MM.1S (cell line): ENCODE results near the gene PPM1H.

Experiments
- EZH2 ChIP-seq: fragments of 300-600 bp; sonication (generic); optimal IDR thresholded peaks from 2 replicates; pipeline ENCODE3; 2017; ENCODE audit warnings: low read depth, mild to moderate bottlenecking, antibody characterized with exemption, low read length, mixed read lengths
- EZH2phosphoT487 ChIP-seq: fragments of 300-600 bp; sonication (generic); IDR thresholded peaks from 2 replicates; pipeline ENCODE4 v1.6.1; 2018; ENCODE audit warnings: antibody characterized with exemption, low read length
- TF ChIP-seq, protein P1 (sequence below): fragments of 300-600 bp; sonication (generic); IDR thresholded peaks from 2 replicates; pipeline ENCODE4 v1.5.1; 2016; ENCODE audit warnings: antibody characterized with exemption, low read length, mixed read lengths

DNA sequence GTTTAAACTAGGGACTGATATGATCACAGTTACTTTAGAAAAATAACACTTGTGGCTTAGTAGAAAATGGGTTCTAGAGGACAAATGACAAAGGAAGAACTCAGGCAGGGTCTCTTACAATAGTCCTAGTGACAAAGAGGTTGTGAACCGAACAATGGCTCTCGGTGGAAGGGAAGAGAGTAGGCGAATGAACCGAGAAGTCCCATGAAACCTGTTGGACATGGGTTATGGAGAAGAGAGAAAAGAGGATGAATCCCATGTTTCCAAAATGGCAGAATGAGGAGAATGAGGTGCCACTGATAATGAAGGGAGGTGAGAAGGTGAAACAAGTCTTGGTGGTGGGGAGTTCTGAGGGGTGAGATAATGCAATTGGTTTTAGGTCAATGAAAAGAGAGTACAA lies 94.1 kb downstream of the PPM1H start:
- TF ChIP-seq, protein P1, sequence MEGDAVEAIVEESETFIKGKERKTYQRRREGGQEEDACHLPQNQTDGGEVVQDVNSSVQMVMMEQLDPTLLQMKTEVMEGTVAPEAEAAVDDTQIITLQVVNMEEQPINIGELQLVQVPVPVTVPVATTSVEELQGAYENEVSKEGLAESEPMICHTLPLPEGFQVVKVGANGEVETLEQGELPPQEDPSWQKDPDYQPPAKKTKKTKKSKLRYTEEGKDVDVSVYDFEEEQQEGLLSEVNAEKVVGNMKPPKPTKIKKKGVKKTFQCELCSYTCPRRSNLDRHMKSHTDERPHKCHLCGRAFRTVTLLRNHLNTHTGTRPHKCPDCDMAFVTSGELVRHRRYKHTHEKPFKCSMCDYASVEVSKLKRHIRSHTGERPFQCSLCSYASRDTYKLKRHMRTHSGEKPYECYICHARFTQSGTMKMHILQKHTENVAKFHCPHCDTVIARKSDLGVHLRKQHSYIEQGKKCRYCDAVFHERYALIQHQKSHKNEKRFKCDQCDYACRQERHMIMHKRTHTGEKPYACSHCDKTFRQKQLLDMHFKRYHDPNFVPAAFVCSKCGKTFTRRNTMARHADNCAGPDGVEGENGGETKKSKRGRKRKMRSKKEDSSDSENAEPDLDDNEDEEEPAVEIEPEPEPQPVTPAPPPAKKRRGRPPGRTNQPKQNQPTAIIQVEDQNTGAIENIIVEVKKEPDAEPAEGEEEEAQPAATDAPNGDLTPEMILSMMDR = no peak
- no peak for TF ChIP-seq EZH2
- no peak for TF ChIP-seq EZH2phosphoT487
